Measurements from ENCODE around the gene DEFB123. TPM values are rescaled to one million over a fixed set of nuclear protein-coding genes. Genes with fewer than 3 reads are reported as not detected.
"Not testable (repeated sequence)": the region's sequence is repeated elsewhere in the genome, so short reads cannot be mapped to it uniquely, and the experiment has no call there.

Gene DEFB123
- total RNA-seq, 1 donor from 2014 or later = not detected

DNA sequence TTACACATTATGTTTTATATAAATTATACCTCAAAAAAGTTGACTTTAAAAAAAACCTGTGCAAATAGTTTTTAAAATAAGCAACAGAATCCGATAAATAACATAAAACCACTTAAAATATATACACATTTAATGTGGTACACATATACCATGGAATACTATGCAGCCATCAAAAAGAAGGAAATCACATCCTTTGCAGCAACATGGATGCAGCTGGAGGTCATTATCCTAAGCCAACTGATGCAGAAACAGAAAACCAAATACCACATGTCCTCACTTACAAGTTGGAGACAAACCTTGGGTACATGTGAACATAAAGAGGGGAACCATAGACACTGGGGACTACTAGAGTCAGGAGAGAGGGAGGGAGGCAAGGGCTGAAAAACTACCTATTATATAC lies 30.4 kb upstream of the DEFB123 start:
- H3K36me3 ChIP-seq = no peaks in the 10 kb centered on the region
- no peak overlapping the region for H3K4me3 ChIP-seq
- TF ChIP-seq POLR2AphosphoS5 (IDR thresholded peaks at IDR 0.05; ENCODE audit: insufficient read depth in 1 of 2, low read depth in 1 of 2) (no peak), POLR2A (IDR thresholded peaks at IDR 0.05) (no peak)
- TF ChIP-seq, protein P1, sequence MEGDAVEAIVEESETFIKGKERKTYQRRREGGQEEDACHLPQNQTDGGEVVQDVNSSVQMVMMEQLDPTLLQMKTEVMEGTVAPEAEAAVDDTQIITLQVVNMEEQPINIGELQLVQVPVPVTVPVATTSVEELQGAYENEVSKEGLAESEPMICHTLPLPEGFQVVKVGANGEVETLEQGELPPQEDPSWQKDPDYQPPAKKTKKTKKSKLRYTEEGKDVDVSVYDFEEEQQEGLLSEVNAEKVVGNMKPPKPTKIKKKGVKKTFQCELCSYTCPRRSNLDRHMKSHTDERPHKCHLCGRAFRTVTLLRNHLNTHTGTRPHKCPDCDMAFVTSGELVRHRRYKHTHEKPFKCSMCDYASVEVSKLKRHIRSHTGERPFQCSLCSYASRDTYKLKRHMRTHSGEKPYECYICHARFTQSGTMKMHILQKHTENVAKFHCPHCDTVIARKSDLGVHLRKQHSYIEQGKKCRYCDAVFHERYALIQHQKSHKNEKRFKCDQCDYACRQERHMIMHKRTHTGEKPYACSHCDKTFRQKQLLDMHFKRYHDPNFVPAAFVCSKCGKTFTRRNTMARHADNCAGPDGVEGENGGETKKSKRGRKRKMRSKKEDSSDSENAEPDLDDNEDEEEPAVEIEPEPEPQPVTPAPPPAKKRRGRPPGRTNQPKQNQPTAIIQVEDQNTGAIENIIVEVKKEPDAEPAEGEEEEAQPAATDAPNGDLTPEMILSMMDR (IDR thresholded peaks at IDR 0.05) = no peak
- no peak overlapping the region for H3K27ac ChIP-seq
- intact Hi-C loops (cut with DNase I) = no loop called here
- no peaks in the 10 kb centered on the region for H3K27me3 ChIP-seq
- H3K9me3 ChIP-seq = no peaks in the 10 kb centered on the region
- H3K4me1 ChIP-seq = no peaks in the 10 kb centered on the region
- no peak for DNase-seq (ENCODE audit: extremely low spot score in 2 of 2)

DNA sequence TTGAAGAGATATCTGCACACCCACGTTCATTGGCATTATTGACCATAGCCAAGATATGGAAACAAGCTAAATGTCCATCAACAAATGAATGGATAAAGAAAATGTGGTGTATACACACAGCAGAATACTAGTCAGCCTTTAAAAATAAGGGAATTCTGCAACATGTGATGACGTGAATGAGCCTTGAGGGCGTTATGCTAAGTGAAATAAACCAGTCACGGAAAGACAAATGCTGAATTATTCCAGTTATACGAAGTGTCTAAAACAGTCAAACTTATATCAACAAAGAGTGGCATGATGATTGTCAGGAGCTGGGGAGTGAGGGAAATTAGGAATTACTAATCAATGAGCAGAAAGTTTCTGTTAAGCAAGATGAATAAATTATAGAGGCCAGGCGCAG lies 26.1 kb upstream of the DEFB123 start:
- Histone ChIP-seq H3K4me3 (no peak overlapping the region), H3K27ac (no peak overlapping the region), H3K27me3 (no peaks in the 10 kb centered on the region), H3K9me3 (no peaks in the 10 kb centered on the region), H3K4me1 (no peaks in the 10 kb centered on the region), H3K36me3 (no peaks in the 10 kb centered on the region)
- intact Hi-C loops (cut with DNase I) = no loop called here
- TF ChIP-seq, protein P1 (IDR thresholded peaks at IDR 0.05) = no peak
- TF ChIP-seq POLR2AphosphoS5 (IDR thresholded peaks at IDR 0.05; ENCODE audit: insufficient read depth in 1 of 2, low read depth in 1 of 2) = no peak
- no peak for TF ChIP-seq POLR2A (IDR thresholded peaks at IDR 0.05)
- DNase-seq (ENCODE audit: extremely low spot score in 2 of 2) = no peak

DNA sequence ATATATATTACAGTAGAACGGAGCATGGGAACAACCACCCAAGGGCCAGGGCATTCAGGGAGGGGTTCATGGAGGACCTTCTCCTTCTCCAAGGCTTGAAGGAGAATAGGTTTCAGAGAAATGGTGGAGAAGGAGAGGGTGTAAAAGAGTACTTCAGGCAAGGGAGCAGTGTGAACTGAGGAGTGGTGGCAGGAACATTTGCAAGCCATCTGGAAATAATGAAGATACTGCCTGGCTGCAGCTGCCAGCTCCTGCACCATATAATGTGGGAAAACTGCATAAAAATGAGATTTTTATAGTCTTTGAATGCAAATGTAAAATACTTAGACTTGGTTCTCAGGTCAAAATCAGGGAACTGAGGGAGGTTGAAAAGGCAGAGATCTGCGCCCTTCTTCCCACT lies 24.8 kb upstream of the DEFB123 start:
- no peaks in the 10 kb centered on the region for H3K27me3 ChIP-seq

DNA sequence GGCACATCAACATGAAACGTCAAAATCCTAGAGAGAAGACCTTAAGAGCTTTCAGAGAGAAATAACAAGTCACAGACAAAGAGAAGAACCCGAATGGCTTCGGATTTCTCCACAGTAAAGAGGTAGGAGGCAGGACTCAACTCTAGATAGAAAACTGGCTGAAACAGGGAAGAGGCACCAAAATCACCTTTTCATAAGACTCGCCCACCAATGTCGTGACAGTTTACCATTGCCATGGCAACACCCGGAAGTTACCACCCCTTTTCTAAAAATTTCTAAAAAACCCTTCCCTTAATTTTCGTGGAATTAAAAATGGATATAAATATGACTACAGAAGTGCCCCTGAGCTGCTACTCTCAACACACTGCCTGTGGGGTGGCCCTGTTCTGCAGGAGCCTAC lies 22.1 kb upstream of the DEFB123 start:
- TF ChIP-seq, protein P1 (IDR thresholded peaks at IDR 0.05) = no peak
- TF ChIP-seq POLR2A (IDR thresholded peaks at IDR 0.05) (no peak), POLR2AphosphoS5 (IDR thresholded peaks at IDR 0.05; ENCODE audit: insufficient read depth in 1 of 2, low read depth in 1 of 2) (no peak)
- intact Hi-C loops (cut with DNase I) = no loop called here
- no peaks in the 10 kb centered on the region for H3K36me3 ChIP-seq

More for the DNA sequence above, 24.8 kb upstream of the DEFB123 start:
- Histone ChIP-seq H3K4me1 (no peaks in the 10 kb centered on the region), H3K36me3 (no peaks in the 10 kb centered on the region), H3K4me3 (no peak overlapping the region), H3K9me3 (no peaks in the 10 kb centered on the region), H3K27ac (no peak overlapping the region)
- intact Hi-C loops (cut with DNase I) = no loop called here
- DNase-seq (ENCODE audit: extremely low spot score in 2 of 2) = no peak
- no peak for TF ChIP-seq POLR2AphosphoS5 (IDR thresholded peaks at IDR 0.05; ENCODE audit: insufficient read depth in 1 of 2, low read depth in 1 of 2)
- TF ChIP-seq, protein P1 (IDR thresholded peaks at IDR 0.05) = no peak
- TF ChIP-seq POLR2A (IDR thresholded peaks at IDR 0.05) = no peak

DNA sequence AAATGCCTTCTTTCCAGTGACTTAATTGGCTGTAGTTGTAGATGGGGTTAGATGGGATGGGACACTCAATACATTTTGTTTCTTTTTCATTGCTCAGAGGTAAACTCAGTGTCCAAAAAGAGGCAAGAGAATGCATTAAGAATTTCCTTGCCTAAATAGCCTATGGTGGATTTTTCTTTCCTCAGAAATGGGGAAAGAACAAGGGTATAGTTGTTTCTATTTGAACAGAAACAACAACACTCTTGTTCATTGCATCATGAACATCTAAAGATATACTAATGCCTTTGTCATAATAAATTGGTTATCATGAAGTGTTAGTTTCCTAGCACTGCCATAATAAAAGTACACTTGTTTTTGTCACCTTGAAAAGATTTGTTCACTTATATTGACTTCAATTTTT lies 14.6 kb upstream of the DEFB123 start:
- H3K27ac ChIP-seq = no peak overlapping the region
- no peaks in the 10 kb centered on the region for H3K27me3 ChIP-seq
- H3K9me3 ChIP-seq = no peaks in the 10 kb centered on the region
- no peak for DNase-seq (ENCODE audit: extremely low spot score in 2 of 2)
- intact Hi-C loops (cut with DNase I) = no loop called here
- no peak overlapping the region for H3K4me3 ChIP-seq
- H3K4me1 ChIP-seq = no peaks in the 10 kb centered on the region
- no peaks in the 10 kb centered on the region for H3K36me3 ChIP-seq
- TF ChIP-seq, protein P1 (IDR thresholded peaks at IDR 0.05) = no peak
- no peak for TF ChIP-seq POLR2A (IDR thresholded peaks at IDR 0.05)
- TF ChIP-seq POLR2AphosphoS5 (IDR thresholded peaks at IDR 0.05; ENCODE audit: insufficient read depth in 1 of 2, low read depth in 1 of 2) = no peak

More for the DNA sequence above, 22.1 kb upstream of the DEFB123 start:
- H3K4me1 ChIP-seq = no peaks in the 10 kb centered on the region
- no peaks in the 10 kb centered on the region for H3K9me3 ChIP-seq
- no peak overlapping the region for H3K27ac ChIP-seq
- no peak for DNase-seq (ENCODE audit: extremely low spot score in 2 of 2)
- no peak overlapping the region for H3K4me3 ChIP-seq
- H3K27me3 ChIP-seq = no peaks in the 10 kb centered on the region

DNA sequence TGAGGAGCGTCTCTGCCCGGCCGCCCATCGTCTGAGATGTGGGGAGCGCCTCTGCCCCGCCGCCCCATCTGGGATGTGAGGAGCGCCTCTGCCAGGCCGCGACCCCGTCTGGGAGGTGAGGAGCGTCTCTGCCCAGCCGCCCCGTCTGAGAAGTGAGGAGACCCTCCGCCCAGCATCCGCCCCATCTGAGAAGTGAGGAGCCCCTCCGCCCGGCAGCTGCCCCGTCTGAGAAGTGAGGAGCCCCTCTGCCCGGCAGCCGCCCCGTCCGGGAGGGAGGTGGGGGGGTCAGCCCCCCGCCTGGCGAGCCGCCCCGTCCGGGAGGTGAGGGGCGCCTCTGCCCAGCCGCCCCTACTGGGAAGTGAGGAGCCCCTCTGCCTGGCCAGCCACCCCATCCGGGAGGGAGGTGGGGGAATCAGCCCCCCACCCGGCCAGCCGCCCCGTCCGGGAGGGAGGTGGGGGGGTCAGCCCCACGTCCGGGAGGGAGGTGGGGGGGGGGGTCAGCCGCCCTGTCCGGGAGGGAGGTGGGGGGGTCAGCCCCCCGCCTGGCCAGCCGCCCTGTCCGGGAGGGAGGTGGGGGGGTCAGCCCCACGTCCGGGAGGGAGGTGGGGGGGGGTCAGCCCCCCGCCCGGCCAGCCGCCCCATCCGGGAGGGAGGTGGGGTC lies 13.4 kb upstream of the DEFB123 start:
- H3K9me3 ChIP-seq; H3K36me3 ChIP-seq; H3K27me3 ChIP-seq; H3K27ac ChIP-seq; DNase-seq (ENCODE audit: extremely low spot score in 2 of 2); H3K4me1 ChIP-seq; intact Hi-C loops (cut with DNase I); H3K4me3 ChIP-seq: not testable (repeated sequence)

DNA sequence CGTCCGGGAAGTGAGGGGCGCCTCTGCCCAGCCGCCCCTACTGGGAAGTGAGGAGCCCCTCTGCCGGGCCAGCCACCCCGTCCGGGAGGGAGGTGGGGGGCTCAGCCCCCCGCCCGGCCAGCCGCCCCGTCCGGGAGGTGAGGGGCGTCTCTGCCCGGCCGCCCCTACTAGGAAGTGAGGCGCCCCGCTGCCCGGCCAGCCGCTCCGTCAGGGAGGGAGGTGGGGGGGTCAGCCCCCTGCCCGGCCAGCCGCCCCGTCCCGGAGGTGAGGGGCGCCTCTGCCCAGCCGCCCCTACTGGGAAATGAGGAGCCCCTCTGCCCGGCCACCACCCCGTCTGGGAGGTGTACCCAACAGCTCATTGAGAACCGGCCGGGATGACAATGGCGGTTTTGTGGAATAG lies 12.9 kb upstream of the DEFB123 start:
- H3K4me1 ChIP-seq; H3K27ac ChIP-seq; H3K27me3 ChIP-seq; H3K4me3 ChIP-seq; H3K36me3 ChIP-seq; intact Hi-C loops (cut with DNase I); DNase-seq (ENCODE audit: extremely low spot score in 2 of 2); H3K9me3 ChIP-seq: not testable (repeated sequence)

All from vagina (tissue), 2 donors.